ENCODE results near the gene CEP20. TPM values are rescaled to one million over a fixed set of nuclear protein-coding genes. Genes with fewer than 3 reads are reported as not detected.

CEP20 gene
- total RNA-seq, 2 donors from 2014 or later = 18.9 to 22.6 TPM

DNA sequence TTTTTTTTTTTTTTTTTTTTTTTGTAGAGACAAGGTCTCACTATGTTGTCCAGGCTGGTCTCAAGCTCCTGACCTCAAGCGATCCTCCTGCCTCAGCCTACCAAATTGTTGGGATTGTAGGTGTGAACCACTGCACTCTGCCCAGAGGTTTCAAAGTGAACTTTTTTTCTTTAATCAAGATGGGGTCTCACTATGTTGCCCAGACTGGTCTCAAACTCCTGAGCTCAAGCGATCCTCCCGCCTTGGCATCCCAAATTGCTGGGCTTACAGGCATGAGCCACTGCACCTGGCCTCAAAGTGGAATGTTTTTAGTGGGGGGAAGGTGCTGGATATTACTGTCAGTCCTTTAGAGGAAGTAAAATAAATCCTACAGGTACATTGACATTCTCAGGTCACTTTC, 12.0 kb upstream of the CEP20 start:
- ATAC-seq (no peak), DNase-seq (no peak)
- intact Hi-C loops (cut with DNase I, micrococcal nuclease) = no loop called here

DNA sequence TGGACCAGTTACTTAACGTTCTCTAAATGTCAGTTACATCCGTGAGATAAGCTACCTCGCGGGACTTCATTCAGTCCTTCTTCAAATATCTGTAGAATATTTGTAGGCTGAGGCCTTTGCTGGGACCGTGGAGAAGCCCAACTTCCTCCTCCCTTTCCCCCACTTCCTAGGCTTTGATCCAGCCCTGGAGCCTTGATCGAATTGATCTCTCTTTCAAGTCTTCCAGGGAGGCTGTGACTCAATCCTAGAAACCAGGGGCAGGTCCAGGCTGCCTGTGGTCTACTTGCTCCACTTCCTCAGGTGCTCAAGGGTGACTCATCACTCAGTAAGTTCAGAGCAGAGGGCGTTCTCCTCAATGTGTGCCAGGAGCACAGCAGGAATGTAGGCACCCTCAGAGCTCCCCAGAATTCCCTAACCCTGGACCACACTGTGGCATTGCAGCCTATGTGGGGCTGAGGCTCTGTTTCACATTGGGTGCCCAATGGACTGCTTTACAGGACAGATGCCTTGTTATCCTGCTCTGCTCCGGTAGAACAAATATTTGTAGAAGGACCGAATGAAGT, 11.2 kb upstream of the CEP20 start:
- ATAC-seq (peak; percentile 97), DNase-seq (peak; percentile 16 to 37)
- intact Hi-C loops (cut with DNase I, micrococcal nuclease) = no loop called here

DNA sequence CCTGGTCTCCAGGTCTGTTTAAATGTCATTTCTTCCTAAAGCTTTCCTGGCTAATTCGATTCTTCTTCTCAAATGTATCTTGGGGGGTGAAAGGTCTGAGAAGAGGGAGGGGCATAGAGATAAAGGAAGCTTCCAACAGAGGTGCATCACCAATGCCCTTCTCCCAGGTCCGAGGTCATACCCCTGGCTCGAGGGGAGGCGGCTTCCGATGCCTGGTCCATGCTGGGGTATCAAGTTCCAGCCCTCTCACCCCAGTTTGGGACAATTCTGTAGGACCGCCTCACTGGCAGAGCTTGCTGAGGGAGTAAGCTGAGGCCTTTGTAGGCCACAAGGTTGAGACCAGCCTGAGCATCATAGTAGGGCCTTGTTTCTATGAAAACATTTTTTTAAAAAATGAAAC, 10.3 kb upstream of the CEP20 start:
- intact Hi-C loops (cut with DNase I, micrococcal nuclease) = no loop called here
- ATAC-seq (no peak), DNase-seq (no peak)

DNA sequence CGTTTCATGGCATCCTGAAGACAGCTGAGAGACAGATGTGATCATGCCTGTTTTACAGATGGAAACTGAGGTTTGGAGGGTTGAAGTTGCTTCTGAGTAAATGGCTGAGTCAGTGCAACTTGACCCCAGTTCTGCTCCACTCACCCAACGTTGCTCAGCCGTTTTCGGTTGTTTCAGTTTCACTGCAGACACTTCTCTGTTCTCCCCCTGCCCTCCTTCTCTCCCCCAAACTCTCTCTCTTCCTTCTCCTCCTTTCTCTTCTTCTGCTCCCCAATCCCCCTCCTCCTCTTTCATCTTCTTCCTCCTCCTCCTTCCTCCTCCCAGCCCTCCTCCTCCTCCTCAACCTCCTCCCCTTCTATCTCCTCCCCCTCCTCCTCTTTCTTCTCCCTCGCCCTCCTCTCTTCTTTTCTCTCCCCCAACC, 9.4 kb upstream of the CEP20 start:
- DNase-seq (no peak), ATAC-seq (no peak)
- intact Hi-C loops (cut with DNase I, micrococcal nuclease) = no loop called here

DNA sequence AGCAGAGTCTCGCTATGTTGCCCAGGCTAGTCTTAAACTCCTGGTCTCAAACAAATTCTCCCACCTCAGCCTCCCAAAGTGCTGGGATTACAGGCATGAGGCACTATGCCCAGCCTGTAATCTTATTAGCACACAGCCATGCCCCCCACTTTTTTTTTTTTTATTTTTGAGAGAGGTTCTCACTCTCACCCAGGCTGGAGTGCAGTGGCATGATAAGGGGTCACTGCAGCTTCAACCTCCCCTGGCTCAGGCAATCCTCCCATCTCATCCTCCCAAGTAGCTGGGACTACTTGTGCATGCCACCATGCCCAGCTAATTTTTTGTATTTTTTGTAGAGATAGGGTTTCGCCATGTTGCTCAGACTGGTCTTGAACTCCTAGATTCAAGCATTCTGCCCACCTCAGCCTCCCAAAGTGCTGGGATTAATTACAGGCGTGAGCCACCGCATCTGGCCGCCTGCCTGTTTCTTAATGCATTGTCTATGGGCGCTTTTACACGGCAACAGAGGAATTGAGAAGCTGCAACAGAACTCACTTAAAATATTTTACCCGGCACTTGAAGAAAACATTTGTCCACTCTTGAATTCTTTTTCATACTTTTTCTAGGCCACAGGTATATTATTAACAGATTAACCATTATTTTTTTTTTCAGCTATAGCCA, 8.8 kb upstream of the CEP20 start:
- ATAC-seq (no peak), DNase-seq (no peak)
- intact Hi-C loops (cut with DNase I, micrococcal nuclease) = no loop called here

DNA sequence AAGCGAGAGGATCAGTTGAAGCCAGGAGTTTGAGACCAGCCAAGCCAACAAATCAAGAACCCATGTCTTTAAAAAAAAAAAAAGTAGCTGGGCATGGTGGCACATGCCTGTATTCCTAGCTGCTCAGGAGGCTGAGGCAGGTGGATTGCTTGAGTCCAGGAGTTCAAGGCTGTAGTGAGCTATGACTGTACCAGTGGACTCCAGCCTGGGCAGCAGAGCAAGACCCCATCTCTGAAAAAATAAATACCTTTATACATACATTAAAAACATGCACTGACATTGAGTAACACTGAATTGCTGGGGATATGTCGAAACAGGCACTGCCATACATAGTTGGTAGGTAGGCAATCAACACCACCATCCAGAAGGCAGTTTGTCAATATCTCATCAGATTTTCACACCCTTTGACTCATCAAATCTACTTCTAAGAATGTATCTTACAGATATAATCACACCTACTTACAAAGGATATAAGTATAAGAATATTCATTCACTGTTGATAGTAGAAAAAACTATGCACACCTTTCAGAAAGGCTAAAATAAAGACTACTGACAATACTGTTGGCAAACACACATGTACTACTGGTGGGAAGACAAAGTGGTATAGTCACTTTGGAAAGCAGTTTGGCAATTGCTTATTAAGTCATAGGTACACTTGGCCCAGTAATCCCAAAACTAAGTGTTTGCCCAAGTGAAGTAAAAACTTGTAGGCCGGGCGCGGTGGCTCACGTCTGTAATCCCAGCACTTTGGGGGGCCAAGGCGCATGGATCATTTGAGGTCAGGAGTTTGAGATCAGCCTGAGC, 6.4 kb upstream of the CEP20 start:
- intact Hi-C loops (cut with DNase I, micrococcal nuclease) = no loop called here
- no peak for ATAC-seq
- no peak for DNase-seq

DNA sequence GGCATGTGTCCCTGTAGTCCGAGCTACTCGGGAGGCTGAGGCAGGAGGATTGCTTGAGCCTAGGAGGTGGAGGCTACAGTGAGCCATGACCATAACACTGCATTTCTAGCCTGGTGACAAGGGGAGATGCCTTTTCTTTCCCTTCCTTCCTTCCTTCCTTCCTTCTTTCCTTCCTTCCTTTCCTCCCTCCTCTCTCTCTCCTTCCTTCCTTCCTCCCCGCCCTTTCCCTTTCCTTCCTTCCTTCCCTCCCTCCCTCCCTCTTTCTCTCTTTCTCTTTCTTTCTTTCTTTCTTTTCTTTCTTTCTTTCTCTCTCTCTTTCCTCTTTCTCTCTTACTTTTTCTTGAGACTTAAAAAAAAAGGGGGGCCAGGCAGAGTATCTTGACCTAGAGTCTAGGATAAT, 3.1 kb upstream of the CEP20 start:
- intact Hi-C loops (cut with DNase I, micrococcal nuclease) = no loop called here
- DNase-seq (no peak), ATAC-seq (no peak)

DNA sequence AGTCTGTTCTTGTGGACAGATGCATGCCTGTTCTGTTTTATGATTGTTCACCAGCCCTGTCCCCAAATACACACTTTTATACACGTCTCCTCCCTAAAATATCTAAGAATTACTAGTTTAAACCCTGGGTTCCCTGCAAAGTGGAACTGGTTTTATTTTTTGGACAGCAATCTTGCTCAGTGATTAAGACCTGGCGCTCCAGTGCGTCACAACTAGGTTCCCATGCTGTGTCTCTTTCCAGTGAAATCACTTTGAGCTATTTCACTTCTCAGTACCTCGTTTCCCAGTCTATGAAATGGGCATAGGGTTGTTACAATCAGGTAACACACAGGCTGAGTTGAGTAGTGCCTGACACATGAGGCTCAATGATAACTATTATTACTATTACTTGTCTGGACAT, 1.1 kb downstream of the CEP20 start:
- DNase-seq = no peak
- ATAC-seq = no peak
- intact Hi-C loops (cut with DNase I, micrococcal nuclease) = no loop called here

DNA sequence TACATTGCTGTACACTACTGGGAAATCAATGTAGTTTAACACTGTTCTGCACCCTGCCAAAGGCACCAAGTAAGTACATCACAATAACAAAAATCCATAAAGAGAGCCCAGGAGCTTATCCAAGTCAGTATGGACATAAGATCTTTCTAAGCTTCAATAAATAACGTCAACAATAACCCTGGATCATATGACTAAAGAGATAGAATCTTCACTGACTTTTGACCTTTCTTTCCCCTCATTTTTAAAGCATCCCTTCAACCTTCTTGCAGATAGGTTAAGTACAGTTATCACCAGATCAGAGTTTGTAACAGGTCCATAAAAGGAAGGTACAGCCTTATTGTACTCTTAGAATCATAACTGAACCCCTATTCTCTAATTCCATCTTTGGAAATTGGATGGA, 2.3 kb downstream of the CEP20 start:
- ATAC-seq (no peak), DNase-seq (no peak)
- intact Hi-C loops (cut with DNase I, micrococcal nuclease) = no loop called here

DNA sequence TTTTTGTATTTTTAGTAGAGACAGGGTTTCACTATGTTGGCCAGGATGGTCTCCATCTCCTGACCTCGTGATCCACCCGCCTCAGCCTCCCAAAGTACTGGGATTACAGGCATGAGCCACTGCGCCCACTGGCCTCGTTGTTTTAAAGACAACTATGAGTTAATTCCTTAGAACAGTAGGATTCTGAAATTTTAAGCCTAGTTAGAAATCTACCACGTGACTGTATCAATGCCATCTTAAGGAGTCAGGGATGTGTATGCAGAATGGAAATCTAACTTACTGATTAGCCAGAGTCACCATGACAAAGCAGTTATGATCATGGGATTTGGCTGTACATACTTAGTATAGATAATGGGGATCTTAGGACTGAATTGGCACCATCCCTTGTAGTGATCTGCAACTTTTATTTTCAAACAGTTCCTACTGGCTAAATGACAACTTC, 2.8 kb downstream of the CEP20 start:
- intact Hi-C loops (cut with DNase I, micrococcal nuclease) = no loop called here
- DNase-seq (no peak), ATAC-seq (no peak)

DNA sequence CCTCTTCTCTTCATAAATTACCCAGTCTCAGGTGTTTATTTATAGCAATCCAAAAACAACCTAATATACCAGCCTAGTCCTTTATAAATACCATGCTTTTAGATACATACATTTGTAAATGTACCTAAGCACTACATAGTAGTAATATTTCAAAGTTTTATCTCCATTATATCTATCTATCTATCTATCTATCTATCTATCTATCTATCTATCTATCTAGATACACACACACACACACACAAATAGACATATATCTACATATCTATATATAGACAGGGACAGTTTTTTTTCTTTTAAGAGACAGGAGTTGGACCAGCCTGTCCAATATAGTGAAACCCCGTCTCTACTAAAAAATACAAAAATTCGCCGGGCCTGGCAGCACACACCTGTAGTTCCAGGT, 5.8 kb downstream of the CEP20 start:
- no peak for ATAC-seq
- DNase-seq = no peak
- intact Hi-C loops (cut with DNase I, micrococcal nuclease) = no loop called here

DNA sequence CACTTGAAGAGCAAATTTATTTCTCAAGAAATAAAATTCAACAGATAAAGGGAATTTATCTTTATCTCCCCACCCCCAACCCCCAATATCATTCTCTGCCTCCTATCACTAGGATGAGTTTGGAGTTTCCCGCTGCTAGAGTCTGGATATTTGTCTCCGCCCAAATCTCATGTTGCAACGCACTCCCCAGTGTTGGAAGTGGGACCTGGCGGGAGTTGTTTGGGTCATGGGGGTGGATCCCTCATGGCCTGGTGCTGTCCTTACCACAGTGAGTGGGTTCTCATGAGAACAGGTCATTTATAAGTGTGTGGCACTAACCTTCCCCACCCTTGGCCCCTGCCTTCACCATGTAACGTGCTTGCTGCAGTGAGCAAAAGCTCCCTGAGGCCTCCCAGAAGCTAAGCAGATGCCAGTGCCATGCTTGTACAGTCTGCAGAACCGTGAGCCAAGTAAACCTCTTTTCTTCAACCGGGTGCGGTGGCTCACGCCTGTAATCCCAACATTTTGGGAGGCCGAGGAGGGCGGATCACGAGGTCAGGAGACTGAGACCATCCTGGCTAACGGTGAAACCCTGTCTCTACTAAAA, 6.5 kb downstream of the CEP20 start:
- intact Hi-C loops (cut with DNase I, micrococcal nuclease) = no loop called here
- ATAC-seq (no peak), DNase-seq (no peak)

DNA sequence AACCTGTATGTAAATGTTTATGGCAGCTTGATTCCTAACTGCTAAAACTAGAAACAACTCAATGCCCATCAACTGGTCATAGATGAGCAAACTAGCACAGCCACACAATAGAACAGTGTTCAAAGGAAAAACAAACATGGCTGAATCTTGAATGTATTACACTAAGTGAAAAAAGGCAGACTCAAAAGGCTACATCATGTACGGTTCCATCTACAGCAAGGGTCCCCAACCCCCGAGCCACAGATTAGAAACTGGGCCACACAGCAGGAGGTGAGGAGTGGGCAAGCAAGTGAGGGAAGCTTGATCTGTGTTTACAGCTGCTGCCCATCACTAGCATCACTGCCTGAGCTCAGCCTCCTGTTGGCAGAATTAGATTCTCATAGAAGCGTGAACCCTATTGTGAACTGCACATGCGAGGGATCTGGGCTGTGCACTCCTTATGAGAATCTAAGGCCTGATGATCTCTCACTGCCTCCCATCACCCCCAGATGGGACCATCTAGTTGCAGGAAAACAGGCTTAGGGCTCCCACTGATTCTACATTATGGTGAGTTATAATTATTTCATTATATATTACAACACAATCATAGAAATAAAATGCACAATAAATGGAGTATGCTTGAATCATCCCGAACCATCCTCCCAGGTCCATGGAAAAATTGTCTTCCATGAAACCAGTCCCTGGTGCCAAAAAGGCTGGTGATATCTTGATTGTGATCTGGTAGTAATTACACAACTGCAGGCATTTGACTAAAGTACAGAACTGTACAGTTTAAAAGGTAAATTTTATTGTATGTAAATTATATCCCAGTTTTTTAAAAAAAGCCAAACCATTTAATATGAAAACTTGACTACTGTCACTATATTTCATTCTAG, 7.7 kb downstream of the CEP20 start:
- ATAC-seq = no peak

DNA sequence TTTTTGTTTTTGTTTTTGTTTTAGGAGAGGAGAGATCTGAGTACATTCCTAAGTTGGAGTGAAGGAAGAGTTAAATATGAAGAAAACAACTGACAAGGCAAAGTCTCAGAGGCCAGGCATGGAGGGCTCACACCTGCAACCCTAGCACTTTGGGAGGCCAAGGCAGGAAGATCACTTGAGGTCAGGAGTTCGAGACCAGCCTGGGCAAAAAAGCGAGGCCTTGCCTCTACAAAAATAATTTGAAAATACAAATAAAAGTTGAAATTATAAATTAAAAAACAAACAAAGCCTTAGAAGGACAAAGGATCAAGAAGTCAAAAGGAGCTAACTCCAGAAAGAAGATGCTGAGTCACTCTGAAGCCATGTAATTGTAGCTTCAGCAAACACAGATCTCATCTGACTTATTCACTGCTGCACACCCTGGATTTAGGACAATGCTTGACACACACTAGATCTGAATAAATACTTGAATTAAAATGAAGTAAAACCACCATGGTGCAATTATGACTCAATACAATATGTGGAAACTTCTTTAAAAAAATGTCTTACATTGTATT, 9.1 kb downstream of the CEP20 start:
- no peak for ATAC-seq
- no peak for DNase-seq
- intact Hi-C loops (cut with DNase I, micrococcal nuclease) = loop anchor here in 1 of 2 donors (5.0 kb wide), 1 partner anchor 248 kb away; no protein-coding TSS in a partner anchor

More for the DNA sequence above, 7.7 kb downstream of the CEP20 start:
- DNase-seq = no peak
- intact Hi-C loops (cut with DNase I, micrococcal nuclease) = no loop called here

DNA sequence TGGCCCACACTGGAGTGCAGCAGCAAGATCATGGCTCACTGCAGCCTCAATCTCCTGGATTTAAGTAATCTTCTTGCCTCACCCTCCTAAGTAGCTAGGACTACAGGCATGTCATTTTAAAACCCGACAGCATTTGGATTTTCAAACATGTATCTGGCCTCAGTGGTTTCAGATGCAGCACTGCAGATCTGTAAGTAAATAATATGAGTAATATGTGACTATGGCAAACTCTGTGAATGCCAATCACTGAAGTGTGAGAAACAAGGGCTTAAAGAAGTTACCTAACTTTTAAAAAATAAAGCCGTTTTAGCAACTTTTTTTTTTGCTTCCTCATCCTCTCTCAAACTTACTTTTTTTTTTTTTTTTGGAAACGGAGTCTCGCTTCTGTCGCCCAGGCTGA, 11.9 kb downstream of the CEP20 start:
- ATAC-seq = no peak
- intact Hi-C loops (cut with DNase I, micrococcal nuclease) = loop anchor here in 1 of 2 donors (5.0 kb wide), 1 partner anchor 251 kb away; no protein-coding TSS in a partner anchor
- DNase-seq = no peak

DNA sequence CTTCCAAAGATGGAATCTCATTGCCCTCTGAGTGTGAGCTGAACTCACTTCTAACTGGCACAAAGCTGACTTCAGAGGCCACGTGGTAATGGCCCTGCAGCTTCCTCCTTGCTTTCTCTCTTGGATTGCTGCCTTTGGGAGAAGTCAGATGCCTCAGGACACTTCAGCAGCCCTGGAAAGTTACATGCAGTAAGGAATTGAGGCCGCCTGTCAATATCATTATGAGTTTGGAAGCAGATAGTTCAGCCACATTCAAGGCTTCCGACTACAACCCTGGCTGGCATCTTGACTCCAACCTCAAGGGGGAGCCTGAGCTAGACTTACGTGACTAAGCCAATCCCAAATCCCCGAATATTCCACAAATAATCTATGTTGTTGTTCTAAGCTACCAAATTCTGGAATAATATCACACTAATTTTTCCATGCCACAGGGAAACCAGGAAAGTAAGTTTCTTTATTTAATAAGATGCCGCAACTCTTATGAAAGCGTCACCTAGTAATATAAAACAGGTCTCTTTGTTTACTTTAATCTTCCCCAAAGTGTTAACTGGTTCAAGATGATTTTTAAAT, 13.6 kb downstream of the CEP20 start:
- ATAC-seq = peak; percentile 94
- intact Hi-C loops (cut with DNase I, micrococcal nuclease) = loop anchor here in 1 of 2 donors (5.0 kb wide), 1 partner anchor 252 kb away; no protein-coding TSS in a partner anchor
- peak; percentile 39 to 65 for DNase-seq

DNA sequence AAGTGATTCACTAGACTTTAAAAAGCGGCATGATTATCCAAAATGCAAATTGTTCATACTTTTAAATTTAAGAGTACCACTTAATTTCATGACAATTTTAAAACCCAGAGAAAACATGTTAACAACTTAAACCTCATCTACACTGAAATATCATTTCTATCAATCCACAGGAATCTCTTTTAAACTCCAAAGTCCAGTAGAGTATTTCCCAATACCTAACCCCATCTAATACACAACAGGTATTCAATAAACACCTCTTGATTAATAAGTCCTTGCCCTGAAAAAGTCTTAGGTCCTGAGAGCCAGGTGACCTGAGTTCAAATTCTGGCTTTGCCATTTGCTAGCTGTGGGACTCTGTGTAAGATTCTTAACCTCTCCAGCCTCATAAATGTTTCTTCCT, 14.7 kb downstream of the CEP20 start:
- ATAC-seq = no peak
- no peak for DNase-seq
- intact Hi-C loops (cut with DNase I, micrococcal nuclease) = no loop called here

DNA sequence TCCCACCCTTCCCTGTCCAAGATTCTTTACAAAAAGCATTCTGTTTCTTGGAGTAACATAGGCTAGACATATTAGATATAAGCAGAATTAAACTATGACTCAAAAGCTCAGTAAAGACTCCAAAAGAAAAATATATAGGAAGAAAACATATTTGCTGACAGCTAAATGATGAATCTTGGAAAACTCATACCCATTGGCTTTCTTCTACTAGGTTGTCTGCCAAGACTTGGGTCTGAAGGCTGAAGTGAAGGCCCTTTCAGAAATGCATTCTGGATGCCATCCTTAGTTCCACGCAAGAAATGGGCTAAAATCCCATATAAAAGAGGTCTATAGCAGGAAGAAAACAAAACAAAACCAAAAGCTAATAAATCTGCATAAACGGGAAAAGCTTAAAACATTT, 15.1 kb downstream of the CEP20 start:
- intact Hi-C loops (cut with DNase I, micrococcal nuclease) = no loop called here
- DNase-seq = no peak
- no peak for ATAC-seq

All from left colon (tissue), 2 donors.